ENCODE results near the gene PRKCH.
"Not testable (repeated sequence)": the region's sequence is repeated elsewhere in the genome, so short reads cannot be mapped to it uniquely, and the experiment has no call there.

The PRKCH gene

GRCh38 chr14:61399365-61399764 is 78.0 kb downstream of the PRKCH start:
- H3K27ac Mint-ChIP-seq = no peak overlapping the region
- H3K4me3 Mint-ChIP-seq = peak overlapping the region in 1 of 2 donors; percentile 62

DNA sequence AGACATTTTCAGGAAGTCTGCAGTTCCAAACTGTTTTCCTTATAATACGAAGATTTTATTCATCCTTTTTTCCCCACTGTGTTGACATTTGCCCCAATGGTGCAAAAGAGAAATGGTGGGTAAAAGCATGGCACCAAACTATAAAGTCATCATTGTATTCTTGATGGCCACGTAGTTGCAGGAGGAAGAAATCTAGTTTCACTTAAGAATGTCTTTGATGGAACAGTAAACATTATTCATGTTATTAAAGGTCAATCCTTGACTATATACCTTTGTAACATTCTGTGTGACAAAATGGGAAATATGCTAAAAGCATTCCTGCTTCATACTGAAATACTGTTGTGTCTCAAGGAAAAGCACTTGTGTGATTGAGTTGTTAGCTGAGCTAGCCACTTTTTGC is 80.1 kb downstream of the PRKCH start:
- peak overlapping the region; percentile 42 to 62 for H3K4me3 Mint-ChIP-seq
- H3K4me1 Mint-ChIP-seq (ENCODE audit: low read depth in 2 of 2) = peaks cover 63 to 83% of the 10 kb centered on the region in 2 donors
- no peaks in the 10 kb centered on the region for H3K9me3 Mint-ChIP-seq
- H3K27me3 Mint-ChIP-seq = no peaks in the 10 kb centered on the region
- ATAC-seq (replicated peaks) (no peak), DNase-seq (no peak)
- peaks cover 42% of the 10 kb centered on the region for H3K36me3 Mint-ChIP-seq (ENCODE audit: insufficient read depth)
- H3K27ac Mint-ChIP-seq = peak overlapping the region; percentile 69 to 85

More at GRCh38 chr14:61399365-61399764, 78.0 kb downstream of the PRKCH start:
- DNase-seq (no peak), ATAC-seq (replicated peaks) (no peak)
- peaks cover 54% of the 10 kb centered on the region for H3K36me3 Mint-ChIP-seq (ENCODE audit: insufficient read depth)
- H3K9me3 Mint-ChIP-seq = no peaks in the 10 kb centered on the region
- H3K4me1 Mint-ChIP-seq (ENCODE audit: low read depth in 2 of 2) = peaks cover 66 to 86% of the 10 kb centered on the region in 2 donors
- no peaks in the 10 kb centered on the region for H3K27me3 Mint-ChIP-seq

GRCh38 chr14:61403411-61403810 is 82.0 kb downstream of the PRKCH start:
- peak; percentile 85 for ATAC-seq (replicated peaks)
- H3K4me3 Mint-ChIP-seq = peak overlapping the region; percentile 54 to 69
- peak overlapping the region; percentile 82 to 93 for H3K27ac Mint-ChIP-seq
- peak in 2 of 3 experiments; percentile 25 to 37 for DNase-seq
- peaks cover 58 to 80% of the 10 kb centered on the region in 2 donors for H3K4me1 Mint-ChIP-seq (ENCODE audit: low read depth in 2 of 2)
- H3K36me3 Mint-ChIP-seq (ENCODE audit: insufficient read depth) = peaks cover 35% of the 10 kb centered on the region
- no peaks in the 10 kb centered on the region for H3K27me3 Mint-ChIP-seq
- no peaks in the 10 kb centered on the region for H3K9me3 Mint-ChIP-seq

- H3K4me1 Mint-ChIP-seq (ENCODE audit: low read depth in 2 of 2) = peaks cover 62 to 82% of the 10 kb centered on the region in 2 donors
- DNase-seq (no peak), ATAC-seq (replicated peaks) (no peak)
- H3K36me3 Mint-ChIP-seq (ENCODE audit: insufficient read depth) = peaks cover 32% of the 10 kb centered on the region
- H3K27ac Mint-ChIP-seq = peak overlapping the region; percentile 82 to 93
- H3K4me3 Mint-ChIP-seq = peak overlapping the region; percentile 69 to 74
- H3K9me3 Mint-ChIP-seq = no peaks in the 10 kb centered on the region
- no peaks in the 10 kb centered on the region for H3K27me3 Mint-ChIP-seq
Observed at GRCh38 chr14:61404637-61405036, 83.3 kb downstream of the PRKCH start.

- H3K27me3 Mint-ChIP-seq = no peaks in the 10 kb centered on the region
- no peaks in the 10 kb centered on the region for H3K9me3 Mint-ChIP-seq
- ATAC-seq (replicated peaks) (no peak), DNase-seq (no peak)
- peaks cover 41% of the 10 kb centered on the region for H3K36me3 Mint-ChIP-seq (ENCODE audit: insufficient read depth)
- peak overlapping the region; percentile 87 to 93 for H3K27ac Mint-ChIP-seq
- H3K4me1 Mint-ChIP-seq (ENCODE audit: low read depth in 2 of 2) = peaks cover 61 to 66% of the 10 kb centered on the region in 2 donors
- peak overlapping the region; percentile 56 to 74 for H3K4me3 Mint-ChIP-seq
Observed at GRCh38 chr14:61406198-61406597, 84.8 kb downstream of the PRKCH start.

GRCh38 chr14:61406675-61407074 is 85.3 kb downstream of the PRKCH start:
- DNase-seq (peak in 1 of 3 experiments; percentile 35), ATAC-seq (replicated peaks) (peak; percentile 17)
- Mint-ChIP-seq H3K27me3 (no peaks in the 10 kb centered on the region), H3K4me3 (peak overlapping the region; percentile 56 to 74), H3K36me3 (ENCODE audit: insufficient read depth) (peaks cover 42% of the 10 kb centered on the region), H3K9me3 (no peaks in the 10 kb centered on the region), H3K27ac (peak overlapping the region; percentile 38 to 93), H3K4me1 (ENCODE audit: low read depth in 2 of 2) (peaks cover 61 to 63% of the 10 kb centered on the region in 2 donors)

DNA sequence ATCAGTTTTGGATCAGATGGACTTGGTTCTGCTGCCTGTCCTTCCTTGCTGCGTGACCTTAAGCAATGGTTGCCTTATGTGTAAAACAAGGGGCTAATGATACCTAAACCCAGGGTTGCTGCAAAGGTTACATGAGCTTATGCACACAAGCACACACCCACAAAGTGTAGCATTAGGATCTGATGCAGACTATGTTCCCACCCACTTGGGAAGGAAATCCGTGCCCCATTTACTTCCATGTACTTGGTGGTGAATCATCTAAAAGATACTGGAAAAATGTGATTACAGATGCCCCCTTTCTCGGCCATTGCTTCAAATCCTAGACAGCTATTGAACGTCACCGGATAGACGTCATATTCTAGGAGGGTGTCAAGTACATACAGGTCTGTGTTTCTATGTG is 87.1 kb downstream of the PRKCH start:
- H3K4me1 Mint-ChIP-seq (ENCODE audit: low read depth in 2 of 2) = peaks cover 53 to 59% of the 10 kb centered on the region in 2 donors
- H3K9me3 Mint-ChIP-seq = no peaks in the 10 kb centered on the region
- DNase-seq = no peak
- peaks cover 36% of the 10 kb centered on the region for H3K36me3 Mint-ChIP-seq (ENCODE audit: insufficient read depth)
- no peak for ATAC-seq (replicated peaks)
- peak overlapping the region; percentile 38 to 93 for H3K27ac Mint-ChIP-seq
- H3K4me3 Mint-ChIP-seq = peak overlapping the region; percentile 39 to 56
- no peaks in the 10 kb centered on the region for H3K27me3 Mint-ChIP-seq

DNA sequence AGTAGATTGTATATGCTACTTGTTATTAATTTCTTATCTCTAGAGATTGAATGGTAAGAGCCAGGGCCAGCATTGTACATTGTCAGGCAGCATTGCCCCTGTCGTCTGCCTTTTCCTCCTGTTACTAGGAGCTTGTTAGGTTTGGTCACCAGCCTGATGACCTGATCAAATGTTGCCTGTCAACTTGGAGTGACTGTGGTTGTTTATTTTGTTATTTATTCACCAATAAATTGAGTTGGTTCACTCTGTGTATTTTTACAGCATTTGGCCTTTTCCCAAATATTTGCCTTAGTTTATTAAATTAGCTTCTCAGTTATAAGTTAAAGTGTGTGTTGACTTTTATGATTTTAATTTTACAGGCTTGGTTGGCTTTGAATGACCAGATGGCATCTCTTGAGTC is 88.4 kb downstream of the PRKCH start:
- Mint-ChIP-seq H3K36me3 (ENCODE audit: insufficient read depth) (peaks cover 31% of the 10 kb centered on the region), H3K4me1 (ENCODE audit: low read depth in 2 of 2) (peaks cover 40 to 50% of the 10 kb centered on the region in 2 donors), H3K4me3 (no peak overlapping the region), H3K27ac (peak overlapping the region in 1 of 2 donors; percentile 84), H3K27me3 (no peaks in the 10 kb centered on the region), H3K9me3 (no peaks in the 10 kb centered on the region)
- no peak for ATAC-seq (replicated peaks)
- DNase-seq = no peak

DNA sequence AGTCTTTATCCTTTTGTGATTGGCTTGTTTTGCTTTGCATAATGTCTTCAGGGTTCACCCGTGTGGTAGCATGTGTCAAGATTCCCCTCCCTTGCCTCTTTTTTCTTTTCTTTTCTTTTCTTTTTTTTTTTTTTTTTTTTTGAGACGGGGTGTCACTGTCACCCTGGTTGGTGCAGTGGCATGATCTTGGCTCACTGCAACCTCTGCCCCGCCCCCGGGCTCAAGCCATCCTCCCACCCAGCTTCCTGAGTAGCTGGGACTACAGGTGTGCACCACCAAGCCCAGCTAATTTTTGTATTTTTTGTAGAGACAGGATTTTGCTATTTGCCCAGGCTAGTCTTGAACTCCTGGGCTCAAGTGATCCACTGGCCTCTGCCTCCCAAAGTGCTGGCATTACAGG is 94.6 kb downstream of the PRKCH start:
- DNase-seq, H3K27ac Mint-ChIP-seq, H3K9me3 Mint-ChIP-seq, H3K27me3 Mint-ChIP-seq: not testable (repeated sequence)
- H3K4me1 Mint-ChIP-seq (ENCODE audit: low read depth in 2 of 2) = peaks cover 0 to 29% of the 10 kb centered on the region in 2 donors
- H3K4me3 Mint-ChIP-seq = peak overlapping the region in 1 of 2 donors; percentile 69
- peak; percentile 26 for ATAC-seq (replicated peaks)
- peaks cover 36% of the 10 kb centered on the region for H3K36me3 Mint-ChIP-seq (ENCODE audit: insufficient read depth)

- Mint-ChIP-seq H3K4me1 (ENCODE audit: low read depth in 2 of 2) (peaks cover 0 to 27% of the 10 kb centered on the region in 2 donors), H3K36me3 (ENCODE audit: insufficient read depth) (peaks cover 30% of the 10 kb centered on the region), H3K27me3 (no peaks in the 10 kb centered on the region), H3K27ac (no peak overlapping the region), H3K4me3 (peak overlapping the region in 1 of 2 donors; percentile 69), H3K9me3 (no peaks in the 10 kb centered on the region)
- no peak for DNase-seq
- ATAC-seq (replicated peaks) = peak; percentile 31
Observed at GRCh38 chr14:61416591-61416990, 95.2 kb downstream of the PRKCH start.

DNA sequence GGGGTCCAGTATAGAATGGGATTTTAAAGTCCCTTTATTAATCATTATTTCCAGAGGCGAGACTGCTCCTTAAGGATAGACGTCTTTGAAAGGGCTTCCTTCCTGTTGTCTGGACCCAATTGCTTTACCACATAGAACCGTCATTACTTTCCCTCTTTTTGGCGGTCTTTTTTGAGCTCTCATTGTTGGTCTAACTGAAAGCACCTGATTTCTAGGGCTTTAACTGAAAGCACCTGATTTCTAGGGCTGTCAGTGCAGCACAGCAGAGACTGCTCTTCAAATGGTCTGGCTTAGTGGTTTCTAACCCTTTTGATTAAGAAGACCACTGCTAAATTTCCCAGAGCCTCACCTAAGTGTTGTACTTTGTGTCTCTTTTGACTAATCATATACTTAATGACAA is 95.8 kb downstream of the PRKCH start:
- Mint-ChIP-seq H3K4me3 (peak overlapping the region in 1 of 2 donors; percentile 69), H3K36me3 (ENCODE audit: insufficient read depth) (peaks cover 30% of the 10 kb centered on the region), H3K27ac (no peak overlapping the region), H3K27me3 (no peaks in the 10 kb centered on the region), H3K9me3 (no peaks in the 10 kb centered on the region), H3K4me1 (ENCODE audit: low read depth in 2 of 2) (peaks cover 1 to 28% of the 10 kb centered on the region in 2 donors)
- DNase-seq (no peak), ATAC-seq (replicated peaks) (peak; percentile 40)

DNA sequence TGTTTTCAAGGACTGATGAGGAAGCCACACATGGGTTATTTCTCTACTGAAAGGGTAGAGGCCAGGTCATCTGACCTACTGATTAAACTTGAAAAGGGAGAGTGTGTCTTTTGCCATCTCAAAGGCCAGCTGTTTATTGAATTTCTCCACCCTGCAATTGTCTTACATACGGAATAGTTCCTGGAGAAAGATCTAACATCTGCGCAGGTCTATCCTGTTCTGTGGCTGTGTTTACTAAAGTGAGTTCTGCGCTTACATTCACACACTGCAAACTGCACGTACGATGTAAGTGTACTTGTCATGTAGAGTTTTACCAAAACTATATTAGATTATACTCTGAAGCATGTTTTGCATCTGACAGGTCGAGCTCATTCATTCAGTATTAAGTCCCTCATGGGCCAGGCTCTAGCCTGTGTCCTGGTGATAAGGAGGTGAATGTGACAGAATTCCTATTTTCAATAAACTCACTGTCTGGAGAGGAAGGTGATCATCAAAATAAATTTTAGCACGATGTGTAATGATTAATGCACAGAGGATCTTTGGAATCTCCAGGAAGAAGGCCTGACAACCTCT is 96.6 kb downstream of the PRKCH start:
- Mint-ChIP-seq H3K4me3 (peak overlapping the region in 1 of 2 donors; percentile 69), H3K9me3 (no peaks in the 10 kb centered on the region), H3K27me3 (no peaks in the 10 kb centered on the region), H3K36me3 (ENCODE audit: insufficient read depth) (peaks cover 35% of the 10 kb centered on the region), H3K4me1 (ENCODE audit: low read depth in 2 of 2) (peaks cover 9 to 35% of the 10 kb centered on the region in 2 donors), H3K27ac (no peak overlapping the region)
- ATAC-seq (replicated peaks) = no peak
- DNase-seq = no peak

DNA sequence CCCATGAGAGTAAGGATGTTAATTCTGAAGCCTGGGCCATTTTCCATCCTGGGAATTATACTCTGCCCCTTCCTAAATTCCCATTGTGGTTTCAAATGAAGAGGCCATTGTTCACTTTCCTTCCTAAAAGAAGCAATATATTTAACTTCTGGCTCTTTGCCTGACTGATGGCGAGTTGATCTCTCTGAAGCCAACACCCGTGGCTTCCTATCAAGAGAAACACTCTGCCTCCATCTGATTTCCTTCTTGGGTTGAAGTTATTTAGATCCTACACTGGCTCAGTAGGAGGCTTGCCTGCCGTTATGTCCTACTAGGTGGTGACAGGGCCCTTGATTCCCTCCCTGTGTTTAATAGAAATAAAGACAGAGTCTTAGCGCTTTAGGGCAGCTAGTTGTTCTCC is 97.4 kb downstream of the PRKCH start:
- DNase-seq = no peak
- Mint-ChIP-seq H3K4me3 (peak overlapping the region in 1 of 2 donors; percentile 69), H3K4me1 (ENCODE audit: low read depth in 2 of 2) (peaks cover 15 to 41% of the 10 kb centered on the region in 2 donors)

DNA sequence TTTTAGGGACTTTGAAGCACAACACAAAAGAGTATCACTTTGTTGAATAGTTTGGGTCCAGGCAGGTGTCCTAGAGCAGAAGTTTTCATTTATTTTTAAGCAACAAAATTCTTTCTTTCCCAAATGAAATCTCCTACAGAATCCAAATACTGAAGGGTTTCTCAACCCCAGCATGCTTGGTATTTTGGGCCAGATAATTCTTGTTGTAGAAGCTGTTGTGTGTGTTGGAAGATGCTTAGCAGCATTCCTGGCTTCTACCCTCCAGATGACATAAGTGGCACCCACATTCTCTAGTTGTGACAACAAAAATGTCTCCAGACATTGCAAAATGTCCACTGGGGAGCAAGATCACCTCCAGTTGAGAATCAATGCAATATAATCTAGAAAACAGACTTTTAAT is 97.8 kb downstream of the PRKCH start:
- peak overlapping the region in 1 of 2 donors; percentile 66 for H3K4me3 Mint-ChIP-seq
- no peak for ATAC-seq (replicated peaks)
- peaks cover 41% of the 10 kb centered on the region for H3K36me3 Mint-ChIP-seq (ENCODE audit: insufficient read depth)
- DNase-seq = no peak
- H3K27me3 Mint-ChIP-seq = no peaks in the 10 kb centered on the region
- H3K4me1 Mint-ChIP-seq (ENCODE audit: low read depth in 2 of 2) = peaks cover 20 to 45% of the 10 kb centered on the region in 2 donors
- no peak overlapping the region for H3K27ac Mint-ChIP-seq
- no peaks in the 10 kb centered on the region for H3K9me3 Mint-ChIP-seq

More for the DNA sequence above, 97.4 kb downstream of the PRKCH start:
- Mint-ChIP-seq H3K27ac (no peak overlapping the region), H3K27me3 (no peaks in the 10 kb centered on the region), H3K9me3 (no peaks in the 10 kb centered on the region), H3K36me3 (ENCODE audit: insufficient read depth) (peaks cover 41% of the 10 kb centered on the region)
- ATAC-seq (replicated peaks) = no peak

Data from effector memory CD8-positive, alpha-beta T cell (primary cell).